GM12874 (cell line): ENCODE data around the gene ARHGAP22.

ENCODE experiments used
- TF ChIP-seq, protein P1 (sequence below): IDR thresholded peaks from 2 replicates; pipeline ENCODE4 v1.5.1; 2011; ENCODE audit warnings: low read depth, mild to moderate bottlenecking, control low read depth, low read length, moderate library complexity; ENCODE audit not compliant: insufficient read depth

Gene ARHGAP22

DNA sequence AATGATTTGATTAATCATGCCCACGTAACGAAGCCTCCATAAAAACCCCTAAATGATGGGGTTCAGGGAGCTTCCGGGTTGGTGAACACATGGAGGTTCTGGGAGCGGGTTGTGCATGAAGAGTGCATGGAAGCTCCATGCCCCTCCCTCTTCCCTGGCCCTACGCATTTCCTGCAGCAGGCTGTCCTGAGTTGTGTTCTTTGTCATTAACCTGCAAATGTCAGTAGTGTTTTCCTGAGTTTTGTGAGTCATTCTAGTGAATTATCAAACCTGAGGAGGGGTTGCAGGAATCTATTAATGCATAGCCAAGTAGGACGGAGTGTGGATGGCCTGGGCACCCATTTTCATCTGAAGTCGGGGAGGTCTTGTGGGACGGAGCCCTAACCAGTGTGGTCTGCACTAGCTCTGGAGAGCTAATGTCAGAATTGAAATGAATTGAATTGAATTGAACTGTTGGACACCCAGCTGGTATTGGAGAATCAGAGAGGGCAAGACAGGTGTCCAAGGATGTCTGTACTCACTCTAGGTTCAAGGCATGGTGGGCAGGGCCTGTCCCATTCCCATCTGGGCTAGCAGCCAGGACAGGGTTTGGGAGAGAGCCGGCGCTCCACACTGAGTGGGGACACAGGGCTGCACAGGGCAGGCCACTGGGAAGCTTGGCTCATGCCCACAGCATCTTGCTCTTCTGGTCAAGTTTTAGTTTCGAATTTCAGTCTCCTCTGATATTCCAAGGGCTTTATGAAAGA, 22.3 kb upstream of the ARHGAP22 start:
- TF ChIP-seq, protein P1, sequence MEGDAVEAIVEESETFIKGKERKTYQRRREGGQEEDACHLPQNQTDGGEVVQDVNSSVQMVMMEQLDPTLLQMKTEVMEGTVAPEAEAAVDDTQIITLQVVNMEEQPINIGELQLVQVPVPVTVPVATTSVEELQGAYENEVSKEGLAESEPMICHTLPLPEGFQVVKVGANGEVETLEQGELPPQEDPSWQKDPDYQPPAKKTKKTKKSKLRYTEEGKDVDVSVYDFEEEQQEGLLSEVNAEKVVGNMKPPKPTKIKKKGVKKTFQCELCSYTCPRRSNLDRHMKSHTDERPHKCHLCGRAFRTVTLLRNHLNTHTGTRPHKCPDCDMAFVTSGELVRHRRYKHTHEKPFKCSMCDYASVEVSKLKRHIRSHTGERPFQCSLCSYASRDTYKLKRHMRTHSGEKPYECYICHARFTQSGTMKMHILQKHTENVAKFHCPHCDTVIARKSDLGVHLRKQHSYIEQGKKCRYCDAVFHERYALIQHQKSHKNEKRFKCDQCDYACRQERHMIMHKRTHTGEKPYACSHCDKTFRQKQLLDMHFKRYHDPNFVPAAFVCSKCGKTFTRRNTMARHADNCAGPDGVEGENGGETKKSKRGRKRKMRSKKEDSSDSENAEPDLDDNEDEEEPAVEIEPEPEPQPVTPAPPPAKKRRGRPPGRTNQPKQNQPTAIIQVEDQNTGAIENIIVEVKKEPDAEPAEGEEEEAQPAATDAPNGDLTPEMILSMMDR: no peak

DNA sequence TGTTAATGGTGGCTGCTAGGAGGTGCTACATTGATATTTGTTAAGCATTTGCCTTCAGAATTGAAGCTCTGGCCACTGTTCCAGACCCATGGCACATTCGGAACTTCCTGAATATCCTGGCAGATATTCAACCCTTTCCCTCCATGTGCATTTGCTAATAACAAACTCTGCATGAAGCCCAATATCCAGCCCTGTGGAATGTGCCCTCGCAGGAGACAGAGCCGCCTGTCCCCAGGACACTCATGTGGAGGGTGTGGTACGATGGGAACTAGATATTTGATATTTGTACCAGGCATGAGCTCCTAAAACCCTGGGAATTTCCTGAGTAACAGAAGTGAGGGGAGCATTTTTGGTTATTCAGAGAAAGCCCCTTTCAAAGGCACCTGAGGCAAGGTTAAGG, 21.6 kb upstream of the ARHGAP22 start:
- TF ChIP-seq, protein P1: no peak

DNA sequence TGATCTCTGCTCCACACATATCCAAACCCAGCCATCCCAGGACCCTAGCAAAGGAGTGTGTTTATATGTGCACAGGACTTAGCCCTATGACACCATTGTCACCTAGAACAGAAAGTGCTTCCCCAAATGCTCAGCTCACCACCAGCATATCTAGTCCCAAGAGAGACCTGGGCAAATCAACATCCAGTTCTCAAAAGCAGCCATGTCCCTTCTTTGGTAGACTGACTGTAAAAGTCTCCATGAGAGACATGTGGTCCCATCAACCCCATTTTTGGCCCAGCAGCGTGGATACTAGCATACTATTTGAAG, 20.9 kb upstream of the ARHGAP22 start:
- TF ChIP-seq, protein P1: no peak

DNA sequence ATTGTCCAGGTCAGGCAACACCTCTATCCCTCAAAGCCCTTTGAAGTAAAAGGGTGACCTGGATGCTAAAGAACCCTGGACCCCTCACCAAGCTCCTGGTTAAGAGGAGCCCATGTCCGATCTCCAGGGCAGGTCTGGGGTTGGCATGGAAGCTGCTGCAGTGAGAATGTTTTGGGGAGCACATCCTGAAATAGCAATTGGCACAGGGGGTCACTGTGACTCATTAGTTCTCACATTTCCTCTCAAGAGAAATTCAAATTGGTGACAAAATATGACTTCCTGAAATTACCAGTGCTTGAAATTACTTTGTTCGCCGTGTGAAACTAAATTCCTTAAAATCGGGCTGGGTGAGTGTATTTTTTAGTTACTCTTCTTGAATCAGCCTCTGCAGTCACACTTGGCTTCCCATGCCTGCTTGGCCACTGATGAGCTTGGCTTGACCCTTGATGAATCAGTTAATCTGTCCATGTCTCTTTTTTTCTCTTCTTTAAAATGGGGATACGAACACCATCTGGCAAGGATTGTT, 18.8 kb upstream of the ARHGAP22 start:
- TF ChIP-seq, protein P1: no peak

DNA sequence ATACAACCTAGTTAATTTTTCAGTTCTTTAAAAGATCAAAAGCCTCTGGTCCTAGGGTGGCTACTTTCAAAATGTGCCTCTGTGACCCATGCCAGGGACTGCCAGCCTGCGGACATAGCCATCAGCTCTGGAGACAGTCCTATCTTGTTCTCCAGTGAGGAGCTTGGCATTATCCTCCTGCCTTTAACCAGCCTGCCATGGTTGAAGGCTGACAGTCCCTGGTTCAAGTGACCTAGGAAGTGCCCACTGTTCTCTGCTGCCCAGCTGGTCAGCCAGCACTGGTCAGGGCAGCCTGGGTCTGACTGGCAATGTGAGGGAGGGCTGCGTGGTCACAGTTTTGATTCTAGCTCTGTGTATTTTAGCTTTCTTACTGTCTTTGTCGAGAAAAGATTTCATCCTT, 18.1 kb upstream of the ARHGAP22 start:
- TF ChIP-seq, protein P1: no peak

DNA sequence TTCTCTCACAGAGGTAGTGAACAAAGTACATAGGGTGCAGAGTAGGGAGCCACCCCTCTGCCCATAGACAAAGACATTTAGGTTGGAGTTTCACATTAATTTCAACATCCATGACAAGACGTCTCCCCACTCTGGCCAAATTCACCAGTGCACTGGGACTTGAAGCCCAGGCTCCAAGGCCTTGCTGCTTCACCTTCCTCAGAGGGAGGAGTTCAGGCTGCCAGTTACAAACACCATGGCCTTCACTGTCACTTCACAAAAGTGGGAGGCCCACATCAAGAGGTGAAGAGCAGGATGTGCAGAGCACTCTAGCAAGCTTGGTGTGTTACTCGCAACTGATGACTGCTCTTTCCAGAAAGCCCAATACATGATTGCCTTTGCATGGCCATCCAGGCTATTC, 15.8 kb upstream of the ARHGAP22 start:
- TF ChIP-seq, protein P1: no peak

DNA sequence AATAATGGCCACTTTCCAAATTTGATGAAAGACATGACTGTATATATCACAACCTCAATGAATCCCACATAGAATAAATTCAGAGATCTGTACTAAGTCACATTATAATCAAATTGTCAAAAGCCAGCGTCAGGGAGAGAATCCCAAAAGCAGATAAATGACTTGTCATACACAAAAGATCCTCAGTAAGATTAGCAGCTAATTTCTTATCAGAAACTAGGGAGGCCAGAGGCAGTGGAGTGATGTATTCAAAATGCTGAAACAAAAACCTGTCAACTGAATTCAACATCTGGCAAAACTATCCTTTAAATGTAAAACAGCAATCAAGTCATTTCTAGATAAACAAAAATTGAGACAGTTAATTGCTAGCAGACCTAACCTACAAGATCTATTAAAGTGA, 11.6 kb upstream of the ARHGAP22 start:
- TF ChIP-seq, protein P1: no peak
